H1 (cell line): Measurements from ENCODE around the gene PALM. TPM values are rescaled to one million over a fixed set of nuclear protein-coding genes. Genes with fewer than 3 reads are reported as not detected.
A peak's percentile ranks its signal among the peaks of the same experiment; 100 is the strongest.

ENCODE experiments used
- CTCF ChIA-PET: fragments of 300-600 bp; sonication (Branson Sonifier 250); formaldehyde crosslinking; loops from one replicate; lab custom pipeline; 2021; ENCODE audit not compliant: partially characterized antibody; lab: Charles Lee
- POLR2A ChIA-PET: fragments of 300-600 bp; sonication (Branson Sonifier 250); formaldehyde crosslinking; loops from one replicate; lab custom pipeline; 2021; ENCODE audit warnings: inconsistent platforms; ENCODE audit not compliant: partially characterized antibody; lab: Charles Lee
- DNase-seq, 2 experiments: peaks; one replicate each; pipeline versions ENCODE4 v3.0.0 to v3.0.0-alpha.2; 2010 to 2022; ENCODE audit warnings: low spot score in 2 of 2, low read depth in 1 of 2, mixed read lengths in 1 of 2
- FAIRE-seq: peaks from 2 replicates; lab custom pipeline; 2011; peaks lifted over from hg19 to GRCh38; lab: Jason Lieb, UNC
- H2AFZ ChIP-seq: 2 replicates; pipeline ENCODE4 v1.8.1; 2012; ENCODE audit warnings: low read length, inconsistent platforms
- H2AK5ac ChIP-seq: 2 replicates; pipeline ENCODE4 v1.6.1; 2013; ENCODE audit warnings: low read depth, low read length
- H2BK120ac ChIP-seq: replicated peaks from 2 replicates; pipeline ENCODE3; 2013; ENCODE audit warnings: low read depth, low read length, inconsistent platforms
- H2BK12ac ChIP-seq: 2 replicates; pipeline ENCODE4 v1.6.1; 2013; ENCODE audit warnings: low read depth, low read length
- H2BK15ac ChIP-seq: 2 replicates; pipeline ENCODE4 v1.6.1; 2013; ENCODE audit warnings: low read length
- H2BK20ac ChIP-seq: 2 replicates; pipeline ENCODE4 v1.6.1; 2013; ENCODE audit warnings: low read length
- H2BK5ac ChIP-seq: 2 replicates; pipeline ENCODE4 v1.6.1; 2013; ENCODE audit warnings: low read depth, low read length
- H3K14ac ChIP-seq: 2 replicates; pipeline ENCODE4 v1.6.1; 2013; ENCODE audit warnings: inconsistent platforms; ENCODE audit not compliant: insufficient read length
- H3K18ac ChIP-seq: 2 replicates; pipeline ENCODE4 v1.6.1; 2013; ENCODE audit warnings: low read length; ENCODE audit errors: extremely low read depth
- H3K23ac ChIP-seq: 2 replicates; pipeline ENCODE4 v1.6.1; 2013; ENCODE audit warnings: inconsistent platforms; ENCODE audit not compliant: insufficient read length
- H3K23me2 ChIP-seq: 2 replicates; pipeline ENCODE4 v1.6.1; 2013; ENCODE audit warnings: low read depth, low read length
- H3K27ac ChIP-seq: 2 replicates; pipeline ENCODE4 v1.6.1; 2011; ENCODE audit warnings: low read depth, low read length, inconsistent platforms
- H3K27me3 ChIP-seq, 4 experiments: replicated peaks in 1 of 4; 1 replicate in 1 of 4; 2 replicates in 3 of 4; pipeline versions ENCODE4 v1.6.1 to v1.8.1; 2011 to 2013; ENCODE audit warnings: low read length in 3 of 4, mild to moderate bottlenecking in 3 of 4, inconsistent platforms in 2 of 4, mixed read lengths in 2 of 4, moderate library complexity in 1 of 4; ENCODE audit not compliant: control insufficient read depth in 3 of 4, insufficient read depth in 3 of 4; ENCODE audit errors: extremely low read depth in 1 of 4
- H3K36me3 ChIP-seq, 4 experiments: 2 replicates each; pipeline versions ENCODE4 v1.6.1 to v1.8.1; 2011 to 2013; ENCODE audit warnings: mild to moderate bottlenecking in 4 of 4, low read length in 3 of 4, moderate library complexity in 2 of 4, control low read depth in 1 of 4, inconsistent platforms in 1 of 4; ENCODE audit not compliant: insufficient read depth in 4 of 4, control insufficient read depth in 2 of 4
- H3K4ac ChIP-seq: replicated peaks from 2 replicates; pipeline ENCODE3; 2013; ENCODE audit warnings: low read length, low read depth, mixed read lengths, inconsistent platforms; ENCODE audit not compliant: insufficient read length
- H3K4me1 ChIP-seq, 4 experiments: replicated peaks in 1 of 4; 1 replicate in 1 of 4; 2 replicates in 3 of 4; pipeline versions ENCODE4 v1.6.1 to v1.8.1; 2011 to 2013; ENCODE audit warnings: low read length in 3 of 4, inconsistent platforms in 2 of 4, mixed read lengths in 1 of 4; ENCODE audit not compliant: insufficient read depth in 4 of 4, control insufficient read depth in 3 of 4
- H3K4me2 ChIP-seq, 2 experiments: 2 replicates each; pipeline versions ENCODE4 v1.6.1 to v1.8.1; 2011 to 2013; ENCODE audit warnings: low read depth in 2 of 2, low read length in 2 of 2, control low read depth in 1 of 2, inconsistent platforms in 1 of 2, mild to moderate bottlenecking in 1 of 2; ENCODE audit not compliant: insufficient read depth in 1 of 2
- H3K4me3 ChIP-seq, 4 experiments: fragments of 200-600, 300-600 bp in 1 of 4; sonication (generic), shearing (Covaris generic), sonication (Bioruptor Twin) in 1 of 4; 2 replicates each; pipeline versions ENCODE4 v1.5.1 to v1.8.1; 2011 to 2016; ENCODE audit warnings: low read length in 4 of 4, low read depth in 3 of 4, control low read depth in 2 of 4, inconsistent platforms in 2 of 4, mild to moderate bottlenecking in 2 of 4, mixed read lengths in 1 of 4, moderate library complexity in 1 of 4; ENCODE audit not compliant: insufficient read depth in 2 of 4; ENCODE audit errors: extremely low read depth in 1 of 4
- H3K56ac ChIP-seq: replicated peaks from 2 replicates; pipeline ENCODE3; 2013; ENCODE audit warnings: low read depth, mild to moderate bottlenecking, mixed read lengths, low read length, inconsistent platforms; ENCODE audit not compliant: insufficient read length
- H3K79me1 ChIP-seq: 2 replicates; pipeline ENCODE4 v1.6.1; 2013; ENCODE audit warnings: low read depth, low read length, control low read depth
- H3K79me2 ChIP-seq, 2 experiments: 2 replicates each; pipeline versions ENCODE4 v1.6.1 to v1.8.1; 2012 to 2013; ENCODE audit warnings: low read length in 2 of 2, mild to moderate bottlenecking in 2 of 2, inconsistent platforms in 1 of 2; ENCODE audit not compliant: insufficient read depth in 2 of 2, control insufficient read depth in 1 of 2
- H3K9ac ChIP-seq, 4 experiments: replicated peaks in 1 of 4; 1 replicate in 1 of 4; 2 replicates in 3 of 4; pipeline versions ENCODE4 v1.6.1 to v1.8.1; 2011 to 2013; ENCODE audit warnings: low read depth in 3 of 4, low read length in 3 of 4, control low read depth in 2 of 4, mild to moderate bottlenecking in 2 of 4, moderate library complexity in 2 of 4, inconsistent platforms in 1 of 4; ENCODE audit errors: extremely low read depth in 1 of 4
- H3K9me3 ChIP-seq, 2 experiments: 2 replicates each; pipeline versions ENCODE4 v1.6.1 to v1.8.1; 2012 to 2013; ENCODE audit warnings: mild to moderate bottlenecking in 2 of 2, moderate library complexity in 2 of 2, control low read depth in 1 of 2, inconsistent platforms in 1 of 2, low read depth in 1 of 2, low read length in 1 of 2, mixed read lengths in 1 of 2; ENCODE audit not compliant: insufficient read depth in 2 of 2
- H4K20me1 ChIP-seq, 2 experiments: replicated peaks in 1 of 2; 2 replicates each; pipeline versions ENCODE3 to v1.8.1; 2011 to 2013; ENCODE audit warnings: inconsistent platforms in 2 of 2, low read length in 2 of 2, mild to moderate bottlenecking in 1 of 2; ENCODE audit not compliant: insufficient read depth in 2 of 2, control insufficient read depth in 1 of 2
- H4K5ac ChIP-seq: 2 replicates; pipeline ENCODE4 v1.6.1; 2013; ENCODE audit warnings: low read length, low read depth, mixed read lengths, inconsistent platforms; ENCODE audit not compliant: insufficient read length
- H4K8ac ChIP-seq: 2 replicates; pipeline ENCODE4 v1.8.0; 2013; ENCODE audit warnings: mild to moderate bottlenecking, moderate library complexity, low read length, inconsistent platforms; ENCODE audit not compliant: insufficient read depth; ENCODE audit errors: extremely low read depth
- H4K91ac ChIP-seq: replicated peaks from 2 replicates; pipeline ENCODE3; 2013; ENCODE audit warnings: low read length, mixed read lengths, inconsistent platforms; ENCODE audit not compliant: insufficient read length
- ASH2L ChIP-seq: fragments of 200-600, 300-600 bp; sonication (generic); IDR thresholded peaks from one replicate; pipeline ENCODE4 v1.7.1; 2017; ENCODE audit warnings: low read length
- BRCA1 ChIP-seq: IDR thresholded peaks from 2 replicates; pipeline ENCODE4 v1.6.1; 2012; ENCODE audit warnings: low read depth, low read length, improper control_type of control experiment
- CEBPB ChIP-seq: IDR thresholded peaks from 2 replicates; pipeline ENCODE4 v1.6.1; 2012; ENCODE audit warnings: low read depth, low read length
- CHD1 ChIP-seq: IDR thresholded peaks from 2 replicates; pipeline ENCODE4 v1.6.1; 2012; ENCODE audit warnings: low read depth, low read length, improper control_type of control experiment
- MAFK ChIP-seq: IDR thresholded peaks from 2 replicates; pipeline ENCODE4 v1.6.1; 2012; ENCODE audit warnings: low read depth, mild to moderate bottlenecking, improper control_type of control experiment, low read length
- RBBP5 ChIP-seq: IDR thresholded peaks from 2 replicates; pipeline ENCODE4 v1.7.1; 2012; ENCODE audit warnings: low read depth, mild to moderate bottlenecking, inconsistent platforms, low read length, moderate library complexity, borderline replicate concordance
- RXRA ChIP-seq: IDR thresholded peaks from 2 replicates; pipeline ENCODE4 v1.6.1; 2011; ENCODE audit warnings: low read depth, mild to moderate bottlenecking, low read length, moderate library complexity; ENCODE audit not compliant: insufficient read depth
- WGBS, 2 experiments: shearing (Covaris generic) in 1 of 2; methylation state at CpG; one replicate each; pipeline versions ENCODE4 v1.1.6 to v1.1.7; 2013 to 2015; ENCODE audit warnings: low lambda C conversion rate in 2 of 2, mixed read lengths in 2 of 2, inconsistent platforms in 1 of 2, low coverage in 1 of 2, missing lambda C conversion rate in 1 of 2; ENCODE audit not compliant: insufficient replicate concordance in 2 of 2, insufficient coverage in 1 of 2, insufficient read length in 1 of 2; ENCODE audit errors: extremely low coverage in 1 of 2, missing lambda C conversion rate in 1 of 2; 5-methylcytosine and 5-hydroxymethylcytosine counted together
- polyA plus RNA-seq, 7 experiments: library from polyadenylated mRNA; depleted of rRNA in 3 of 7; stranded (reverse) in 5 of 7; unstranded in 2 of 7; fragments of >200 nt in 5 of 7; fragments of 200-250 nt in 2 of 7; gene quantifications; 1 replicate in 5 of 7; 2 replicates in 1 of 7; 4 replicates in 1 of 7; pipeline versions ENCODE4 v1.2.1 to v1.2.3, GENCODE V29; 2011 to 2013; ENCODE audit warnings: missing spikeins in 2 of 7, mixed read lengths in 2 of 7
- total RNA-seq: library from RNA; stranded (reverse); fragmentation: NEBNext Ultra II Directional; extraction: Animal tissue kit (Norgen Biotek cat#: 25700); gene quantifications from 2 replicates; pipeline ENCODE4 v1.2.1, GENCODE V29; 2021

Gene PALM
- total and polyA plus RNA-seq, 2 of the 8 experiments (the other 6 are each of a cell fraction or from before 2014, with no cell fraction given): 5.7 to 16.5 TPM

GRCh38 chr19:748274-748598 is 39.5 kb downstream of the PALM start:
- POLR2A ChIA-PET: interaction anchor here (1.3 kb wide), 2 partner anchors 171 to 278 kb away, joined by 3 to 4 read pairs; partner anchors contain the start of gene CNN2
- no peak for FAIRE-seq

More at GRCh38 chr19:748274-748598, 39.5 kb downstream of the PALM start:
- H2BK15ac ChIP-seq: no peak overlapping the region
- H4K20me1 ChIP-seq: peaks cover 0 to 1% of the 10 kb centered on the region in 2 experiments
- no peaks in the 10 kb centered on the region for H3K27me3 ChIP-seq
- no peak overlapping the region for H3K4ac ChIP-seq
- no peaks in the 10 kb centered on the region for H3K36me3 ChIP-seq
- peak overlapping the region; percentile 71; the same call in 1 of the 2 replicates for H2BK5ac ChIP-seq
- H3K9me3 ChIP-seq: peaks cover 5 to 14% of the 10 kb centered on the region in 2 experiments; a peak in 2 of 4 replicates
- H3K23me2 ChIP-seq: no peaks in the 10 kb centered on the region
- H3K9ac ChIP-seq: no peak overlapping the region
- WGBS, 2 experiments: 77% methylated on average over 14 of the region's 14 CpGs; no CpG with 5 or more reads in 1 of the 2 experiments
- no peak overlapping the region for H3K4me3 ChIP-seq
- H4K8ac ChIP-seq: 0 out of 2 replicates have a peak overlapping the region, but pooled peaks have one; percentile 51
- no peak overlapping the region for H2BK12ac ChIP-seq
- H2AFZ ChIP-seq: no peak overlapping the region
- no peak overlapping the region for H3K4me2 ChIP-seq
- no peak overlapping the region for H4K91ac ChIP-seq
- H3K56ac ChIP-seq: no peak overlapping the region
- TF ChIP-seq MAFK (no peak), ASH2L (no peak), BRCA1 (no peak), CEBPB (no peak), RBBP5 (no peak), CHD1 (no peak), RXRA (no peak)
- TF ChIP-seq, all 59 proteins: peak for 0
- Histone ChIP-seq H3K23ac (no peak overlapping the region), H3K18ac (no peak overlapping the region), H2BK20ac (no peak overlapping the region), H3K14ac (no peak overlapping the region), H3K79me1 (no peaks in the 10 kb centered on the region), H3K4me1 (peaks cover 0 to 5% (median 3%) of the 10 kb centered on the region in 4 experiments; a peak in 3 of 7 replicates), H3K27ac (no peak overlapping the region), H2AK5ac (no peak overlapping the region), H4K5ac (no peak overlapping the region), H3K79me2 (no peaks in the 10 kb centered on the region), H2BK120ac (no peak overlapping the region)
- CTCF ChIA-PET: interaction anchor here (1.0 to 1.6 kb wide), 3 partner anchors 9 to 51 kb away, joined by 3 to 5 read pairs (median 3); no protein-coding TSS in a partner anchor
- no peak for DNase-seq
